Renal cortex interstitium (tissue), 15 donors: ENCODE measurements around the gene ARHGAP24. TPM values are rescaled to one million over a fixed set of nuclear protein-coding genes. Genes with fewer than 3 reads are reported as not detected.

Source experiments
- DNase-seq, 11 donors: peaks; one replicate each; pipeline ENCODE4 v3.0.0-alpha.2; 2013; ENCODE audit warnings: low read depth in 9 of 11, low spot score in 4 of 11; ENCODE audit errors: extremely low read depth in 1 of 11
- long read RNA-seq, 16 experiments: transcript quantifications; one replicate each; lab custom pipeline, GENCODE V29; 2026
- polyA plus RNA-seq, 3 donors: library from polyadenylated mRNA; unstranded; fragments of 120-200 nt; gene quantifications; one replicate each; pipeline ENCODE4 v1.2.1, GENCODE V29; 2013; ENCODE audit not compliant: insufficient read length in 3 of 3

Gene ARHGAP24
- 100 to 1,000 TPM; 101 to 124 (median 118) TPM for polyA plus RNA-seq
- long read RNA-seq, donor 1, full-length matches to known transcripts, result 8 of 43 reads
- long read RNA-seq, donor 1, partial matches to known transcripts, result 35 of 43 reads
- long read RNA-seq, donor 1, other reads (novel, unspliced or antisense), result 0 of 43 reads
- long read RNA-seq, donor 2, full-length matches to known transcripts, result 6 of 31 reads
- long read RNA-seq, donor 2, partial matches to known transcripts, result 25 of 31 reads
- long read RNA-seq, donor 2, other reads (novel, unspliced or antisense), result 0 of 31 reads
- long read RNA-seq, donor 3, full-length matches to known transcripts, result 11 of 49 reads
- long read RNA-seq, donor 3, partial matches to known transcripts, result 38 of 49 reads
- long read RNA-seq, donor 3, other reads (novel, unspliced or antisense), result 0 of 49 reads
- long read RNA-seq, donor 4, full-length matches to known transcripts, result 16 of 25 reads
- long read RNA-seq, donor 4, partial matches to known transcripts, result 9 of 25 reads
- long read RNA-seq, donor 4, other reads (novel, unspliced or antisense), result 0 of 25 reads
- long read RNA-seq, donor 5, result 0 reads
- long read RNA-seq, donor 6, full-length matches to known transcripts, result 9 of 41 reads
- long read RNA-seq, donor 6, partial matches to known transcripts, result 32 of 41 reads
- long read RNA-seq, donor 6, other reads (novel, unspliced or antisense), result 0 of 41 reads
- long read RNA-seq, donor 7, full-length matches to known transcripts, result 14 of 30 reads
- long read RNA-seq, donor 7, partial matches to known transcripts, result 16 of 30 reads
- long read RNA-seq, donor 7, other reads (novel, unspliced or antisense), result 0 of 30 reads
- long read RNA-seq, donor 8, result 0 reads
- long read RNA-seq, donor 9, full-length matches to known transcripts, result 9 of 30 reads
- long read RNA-seq, donor 9, partial matches to known transcripts, result 21 of 30 reads
- long read RNA-seq, donor 9, other reads (novel, unspliced or antisense), result 0 of 30 reads
- long read RNA-seq, donor 10, full-length matches to known transcripts, result 16 of 34 reads
- long read RNA-seq, donor 10, partial matches to known transcripts, result 18 of 34 reads
- long read RNA-seq, donor 10, other reads (novel, unspliced or antisense), result 0 of 34 reads
- long read RNA-seq, donor 11, full-length matches to known transcripts, result 17 of 29 reads
- long read RNA-seq, donor 11, partial matches to known transcripts, result 12 of 29 reads
- long read RNA-seq, donor 11, other reads (novel, unspliced or antisense), result 0 of 29 reads
- long read RNA-seq, donor 12, full-length matches to known transcripts, result 4 of 24 reads
- long read RNA-seq, donor 12, partial matches to known transcripts, result 20 of 24 reads
- long read RNA-seq, donor 12, other reads (novel, unspliced or antisense), result 0 of 24 reads
- long read RNA-seq, donor 13, result 0 reads
- long read RNA-seq, donor 14, full-length matches to known transcripts, result 17 of 27 reads
- long read RNA-seq, donor 14, partial matches to known transcripts, result 10 of 27 reads
- long read RNA-seq, donor 14, other reads (novel, unspliced or antisense), result 0 of 27 reads
- long read RNA-seq, donor 15, full-length matches to known transcripts, result 5 of 12 reads
- long read RNA-seq, donor 15, partial matches to known transcripts, result 7 of 12 reads
- long read RNA-seq, donor 15, other reads (novel, unspliced or antisense), result 0 of 12 reads
- long read RNA-seq, donor 16, full-length matches to known transcripts, result 35 of 114 reads
- long read RNA-seq, donor 16, partial matches to known transcripts, result 79 of 114 reads
- long read RNA-seq, donor 16, other reads (novel, unspliced or antisense), result 0 of 114 reads

GRCh38 chr4:85474818-85475630, at the start of gene ARHGAP24:
Gene ARHGAP24 (plus strand): TSS chr4:85475150.
- DNase-seq, result peak; percentile 66 to 90 (median 79)

GRCh38 chr4:85426366-85426765, 48.6 kb upstream of the ARHGAP24 start:
- DNase-seq, result no peak

- DNase-seq, result no peak
Observed at GRCh38 chr4:85427123-85427522, 47.8 kb upstream of the ARHGAP24 start.

DNA sequence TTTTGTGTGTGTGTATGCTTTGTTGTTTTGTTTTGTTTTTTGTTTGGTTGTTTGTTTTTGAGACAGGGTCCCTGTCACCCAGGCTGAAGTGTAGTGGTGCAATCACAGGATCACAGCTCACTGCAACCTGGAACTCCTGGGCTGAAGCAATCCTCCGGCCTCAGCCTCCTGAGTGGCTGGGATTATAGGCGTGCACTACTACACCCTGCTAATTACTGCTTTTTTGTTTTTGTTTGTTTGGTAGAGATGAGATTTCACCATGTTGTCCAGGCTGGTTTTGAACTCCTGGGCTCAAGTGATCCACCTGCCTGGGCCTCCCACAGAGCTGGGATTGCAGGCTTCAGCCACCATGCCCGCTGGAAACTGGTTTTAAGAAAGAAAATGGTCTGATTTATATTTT, 44.7 kb upstream of the ARHGAP24 start:
- no peak for DNase-seq

GRCh38 chr4:85430697-85431096, 44.3 kb upstream of the ARHGAP24 start:
- DNase-seq, result no peak

GRCh38 chr4:85431156-85431555, 43.8 kb upstream of the ARHGAP24 start:
- no peak for DNase-seq

- DNase-seq, result no peak
Observed at GRCh38 chr4:85431881-85432485, 43.0 kb upstream of the ARHGAP24 start.

DNA sequence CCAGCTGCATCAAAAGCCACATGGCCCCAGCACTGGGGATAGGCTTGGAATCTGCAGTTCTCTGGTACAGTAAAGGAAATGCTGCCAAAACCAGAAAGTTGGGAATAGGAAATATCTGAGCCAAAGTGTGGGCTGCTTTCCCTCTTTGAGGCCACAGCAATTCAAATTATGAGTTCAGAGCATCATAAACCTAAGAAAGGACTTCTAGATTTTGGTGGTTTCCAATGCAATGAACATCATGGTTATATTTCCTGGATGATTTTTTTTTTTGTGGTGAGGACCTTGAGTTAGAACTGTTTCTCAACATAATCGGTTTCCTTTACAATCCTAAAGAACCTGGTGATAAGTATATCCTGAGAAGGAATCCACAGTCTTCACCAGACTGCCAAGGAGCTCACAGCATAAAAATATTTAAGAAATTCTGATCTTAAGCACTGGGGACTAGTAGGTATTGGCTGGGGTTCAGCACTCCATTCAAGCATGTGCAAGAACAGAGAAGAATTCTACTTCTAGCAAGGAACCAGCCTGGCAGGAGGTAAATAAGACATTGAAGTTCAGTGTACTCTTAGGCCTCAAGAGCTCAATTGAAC, 29.8 kb upstream of the ARHGAP24 start:
- no peak for DNase-seq

- no peak for DNase-seq
Observed at GRCh38 chr4:85446141-85446861, 28.6 kb upstream of the ARHGAP24 start.

- no peak for DNase-seq
Observed at GRCh38 chr4:85448906-85449890, 25.8 kb upstream of the ARHGAP24 start.

- peak in 7 of 11 donors; percentile 9 to 55 (median 29) for DNase-seq
Observed at GRCh38 chr4:85452058-85452731, 22.8 kb upstream of the ARHGAP24 start.

DNA sequence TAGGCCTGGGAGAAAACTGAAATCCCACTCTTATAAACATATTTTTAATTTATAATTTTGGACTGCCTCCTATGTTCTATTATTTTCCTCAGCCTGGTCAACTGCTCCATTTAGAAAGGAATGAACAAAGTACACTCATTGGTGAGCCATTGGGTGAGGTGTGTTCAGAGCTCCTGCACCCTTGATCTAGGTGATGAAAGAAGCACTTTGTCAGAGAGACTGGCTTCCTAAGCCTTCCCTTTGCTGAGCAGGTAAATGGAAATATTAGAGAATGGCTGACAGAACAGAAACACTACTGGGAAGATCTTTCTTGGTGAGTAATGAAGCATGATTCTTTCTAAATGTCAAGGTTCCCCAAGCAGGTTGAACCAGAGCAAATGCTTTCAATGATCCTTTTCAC, 19.0 kb upstream of the ARHGAP24 start:
- DNase-seq, result no peak

DNA sequence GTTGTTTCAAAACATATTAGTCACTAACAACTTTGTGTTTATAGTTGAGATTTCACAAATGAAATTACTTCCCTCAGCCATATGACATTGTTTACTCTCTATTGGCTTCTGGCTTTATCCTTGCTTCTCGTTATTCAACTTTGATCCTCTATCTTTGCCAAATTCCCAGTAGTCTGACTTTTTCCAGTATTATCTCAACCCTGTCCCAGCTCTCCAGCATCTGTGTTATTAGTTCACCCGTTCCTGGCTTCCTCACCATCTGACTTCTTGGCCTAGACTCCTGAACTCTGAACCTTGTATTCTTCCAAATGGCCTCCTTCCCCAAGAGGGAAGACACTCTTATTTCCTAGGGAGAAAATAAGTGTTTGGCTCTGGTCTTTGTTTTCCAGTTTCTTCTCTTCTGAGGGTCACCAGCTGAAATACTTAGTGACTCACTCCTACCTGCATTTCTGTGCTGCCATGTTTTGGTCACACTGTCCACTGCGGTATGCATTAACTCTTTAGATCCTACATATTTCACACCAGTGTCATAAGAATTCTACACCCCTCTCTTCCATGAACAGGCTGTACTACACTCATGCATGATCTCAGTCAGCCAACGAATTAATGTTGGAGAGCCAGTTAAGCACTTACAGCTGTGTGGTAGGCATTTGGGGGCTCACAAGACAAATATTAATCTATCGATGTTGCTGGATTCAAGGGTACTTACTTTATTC, 17.0 kb upstream of the ARHGAP24 start:
- DNase-seq, result no peak

DNA sequence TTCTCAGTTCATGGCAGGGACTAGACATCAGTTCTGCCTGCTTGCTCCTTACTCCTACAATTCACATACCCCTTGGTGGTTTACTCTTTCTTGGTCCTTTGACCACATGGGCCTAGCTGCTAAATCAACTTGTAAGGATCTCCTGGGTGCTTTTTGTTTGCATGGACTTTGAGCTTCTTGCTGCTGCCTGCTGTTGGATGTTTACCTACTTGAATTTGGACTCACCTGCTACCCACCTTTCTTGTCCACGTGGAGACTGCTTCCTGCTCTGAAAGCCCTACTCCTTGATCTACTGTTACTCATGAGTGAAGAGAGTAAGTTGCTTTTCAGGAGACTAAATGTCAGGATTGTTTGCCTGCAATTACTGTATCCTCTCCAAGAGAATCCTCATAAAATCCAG, 15.2 kb upstream of the ARHGAP24 start:
- DNase-seq, result no peak
